Stimulated activated CD8-positive, alpha-beta memory T cell treated with anti-CD3 and anti-CD28 coated beads, Interleukin-15, amount 100 ng/mL, for 48 hours (primary cell): ENCODE data around the gene TNFSF8.

Experiments used
- DNase-seq, 2 donors: peaks; one replicate each; pipeline ENCODE4 v3.0.0-alpha.2; 2020; ENCODE audit warnings: low read depth in 2 of 2

Gene TNFSF8

GRCh38 chr9:114930056-114930812 lies at the start of gene TNFSF8:
TNFSF8 (minus strand) TSS chr9:114930591; CDS start chr9:114930303, 288 bp downstream.
- DNase-seq = peak; percentile 47 to 60

- no peak for DNase-seq
Observed at GRCh38 chr9:114973216-114973615, 42.8 kb upstream of the TNFSF8 start.

- no peak for DNase-seq
Observed at GRCh38 chr9:114972510-114973136, 42.2 kb upstream of the TNFSF8 start.

GRCh38 chr9:114969269-114969668 lies 38.9 kb upstream of the TNFSF8 start:
- no peak for DNase-seq

GRCh38 chr9:114968671-114969070 lies 38.3 kb upstream of the TNFSF8 start:
- no peak for DNase-seq

- DNase-seq = no peak
Observed at GRCh38 chr9:114965564-114965963, 35.2 kb upstream of the TNFSF8 start.

GRCh38 chr9:114962809-114963208 lies 32.4 kb upstream of the TNFSF8 start:
- no peak for DNase-seq

- no peak for DNase-seq
Observed at GRCh38 chr9:114960276-114960675, 29.9 kb upstream of the TNFSF8 start.

- no peak for DNase-seq
Observed at GRCh38 chr9:114958844-114959235, 28.4 kb upstream of the TNFSF8 start.

- DNase-seq = peak; percentile 42 to 43
Observed at GRCh38 chr9:114958021-114958843, 27.8 kb upstream of the TNFSF8 start.

- DNase-seq = no peak
Observed at GRCh38 chr9:114957558-114957957, 27.2 kb upstream of the TNFSF8 start.

GRCh38 chr9:114954956-114955582 lies 24.7 kb upstream of the TNFSF8 start:
- no peak for DNase-seq

- no peak for DNase-seq
Observed at GRCh38 chr9:114953959-114954358, 23.6 kb upstream of the TNFSF8 start.

- DNase-seq = no peak
Observed at GRCh38 chr9:114953046-114953445, 22.7 kb upstream of the TNFSF8 start.

- no peak for DNase-seq
Observed at GRCh38 chr9:114950761-114951160, 20.4 kb upstream of the TNFSF8 start.

GRCh38 chr9:114947058-114947457 lies 16.7 kb upstream of the TNFSF8 start:
- DNase-seq = no peak

- DNase-seq = no peak
Observed at GRCh38 chr9:114945616-114946412, 15.4 kb upstream of the TNFSF8 start.

- no peak for DNase-seq
Observed at GRCh38 chr9:114941376-114941775, 11.0 kb upstream of the TNFSF8 start.

GRCh38 chr9:114938687-114939575 lies 8.5 kb upstream of the TNFSF8 start:
- DNase-seq = no peak

GRCh38 chr9:114937516-114937915 lies 7.1 kb upstream of the TNFSF8 start:
- DNase-seq = no peak
